ENCODE data around the gene ZSCAN16. TPM values are rescaled to one million over a fixed set of nuclear protein-coding genes. Genes with fewer than 3 reads are reported as not detected.

The ZSCAN16 gene
- total RNA-seq, 1 donor from 2014 or later, result 14.7 TPM

DNA sequence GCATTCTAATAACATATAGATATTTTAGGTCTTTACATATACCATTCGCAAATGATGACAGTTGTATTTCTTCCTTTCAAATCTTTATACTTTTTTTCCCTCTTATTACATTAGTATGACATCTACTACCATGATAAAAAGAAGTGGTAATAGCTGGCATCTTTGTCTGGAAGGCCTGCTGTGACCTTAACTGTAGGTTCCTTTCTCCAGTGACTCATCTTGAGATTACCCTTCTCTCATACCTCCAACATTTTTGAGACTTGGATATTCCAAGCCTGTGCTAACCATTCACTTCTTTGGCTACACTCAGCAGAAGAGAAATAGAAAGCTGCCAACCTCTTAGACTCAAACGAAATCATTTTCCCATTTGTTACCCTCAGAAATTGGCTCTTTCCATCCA is 47.6 kb downstream of the ZSCAN16 start:
- DNase-seq, result no peak

DNA sequence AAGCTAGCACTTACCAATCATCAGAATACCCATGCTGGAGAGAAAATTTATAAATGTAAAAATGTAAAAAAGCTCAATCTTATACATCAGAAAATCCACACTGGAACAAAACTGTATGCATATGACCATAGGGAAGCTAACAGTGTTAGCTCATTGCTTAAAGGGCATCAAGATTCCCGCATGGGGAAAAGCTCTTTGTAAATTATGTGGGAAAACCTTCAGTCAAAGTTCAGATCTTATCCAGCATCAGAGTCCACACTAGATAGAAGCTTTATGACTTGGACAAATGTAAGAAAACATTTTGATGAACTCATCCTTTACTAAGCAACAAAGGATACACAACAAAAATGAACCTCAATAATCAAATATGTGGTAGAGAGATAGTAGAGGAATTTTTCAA is 52.0 kb downstream of the ZSCAN16 start:
- no peak for DNase-seq

Other genes with a start within 250 kb of the ZSCAN16 start
- not detected for gene OR2B2, start 212.2 kb upstream of the ZSCAN16 start, total RNA-seq
- gene OR2B6, start 167.4 kb upstream of the ZSCAN16 start, total RNA-seq, result not detected
- gene ZNF165, start 44.0 kb upstream of the ZSCAN16 start, total RNA-seq, result 0.62 TPM
- 28.2 TPM for gene ZKSCAN8, start 17.3 kb downstream of the ZSCAN16 start, total RNA-seq
- 38.4 TPM for gene ZSCAN9, start 100.7 kb downstream of the ZSCAN16 start, total RNA-seq
- 10.3 TPM for gene ZKSCAN4, start 127.7 kb downstream of the ZSCAN16 start, total RNA-seq
- gene NKAPL, start 134.7 kb downstream of the ZSCAN16 start, total RNA-seq, result 4.1 TPM
- gene ZSCAN26, start 142.5 kb downstream of the ZSCAN16 start, total RNA-seq, result 40.7 TPM
- 17.0 TPM for gene PGBD1, start 157.0 kb downstream of the ZSCAN16 start, total RNA-seq
- gene ZSCAN31, start 211.5 kb downstream of the ZSCAN16 start, total RNA-seq, result 16.5 TPM
- gene ZKSCAN3, start 225.3 kb downstream of the ZSCAN16 start, total RNA-seq, result 8.6 TPM

Data from occipital lobe (tissue), 2 donors.